Nephron progenitor cell (in vitro differentiated cells): Measurements from ENCODE around the gene DAD1.
A peak's percentile ranks its signal among the peaks of the same experiment; 100 is the strongest.

ENCODE experiments used
- DNase-seq: peaks from one replicate; pipeline ENCODE4 v3.0.0; 2021
- H3K27ac Mint-ChIP-seq: 2 replicates; pipeline ENCODE4 v1.8.0; 2021; ENCODE audit warnings: mild to moderate bottlenecking, moderate library complexity, mixed read lengths
- H3K27me3 Mint-ChIP-seq: 2 replicates; pipeline ENCODE4 v1.8.0; 2021; ENCODE audit warnings: mild to moderate bottlenecking, low read depth, mixed read lengths; ENCODE audit not compliant: poor library complexity
- H3K36me3 Mint-ChIP-seq: 2 replicates; pipeline ENCODE4 v1.8.0; 2021; ENCODE audit warnings: low read depth, mixed read lengths
- H3K4me1 Mint-ChIP-seq: 2 replicates; pipeline ENCODE4 v1.8.0; 2021; ENCODE audit warnings: mixed read lengths
- H3K4me3 Mint-ChIP-seq: 2 replicates; pipeline ENCODE4 v1.8.0; 2021; ENCODE audit warnings: mild to moderate bottlenecking, moderate library complexity, mixed read lengths
- H3K9me3 Mint-ChIP-seq: 2 replicates; pipeline ENCODE4 v1.8.0; 2021; ENCODE audit warnings: mild to moderate bottlenecking, moderate library complexity, mixed read lengths
- TF ChIP-seq, protein P1 (sequence below): fragments of 200-600 bp; sonication (generic); IDR thresholded peaks from 2 replicates; pipeline ENCODE4 v1.5.0; 2021; ENCODE audit warnings: antibody characterized with exemption

DAD1 gene

DNA sequence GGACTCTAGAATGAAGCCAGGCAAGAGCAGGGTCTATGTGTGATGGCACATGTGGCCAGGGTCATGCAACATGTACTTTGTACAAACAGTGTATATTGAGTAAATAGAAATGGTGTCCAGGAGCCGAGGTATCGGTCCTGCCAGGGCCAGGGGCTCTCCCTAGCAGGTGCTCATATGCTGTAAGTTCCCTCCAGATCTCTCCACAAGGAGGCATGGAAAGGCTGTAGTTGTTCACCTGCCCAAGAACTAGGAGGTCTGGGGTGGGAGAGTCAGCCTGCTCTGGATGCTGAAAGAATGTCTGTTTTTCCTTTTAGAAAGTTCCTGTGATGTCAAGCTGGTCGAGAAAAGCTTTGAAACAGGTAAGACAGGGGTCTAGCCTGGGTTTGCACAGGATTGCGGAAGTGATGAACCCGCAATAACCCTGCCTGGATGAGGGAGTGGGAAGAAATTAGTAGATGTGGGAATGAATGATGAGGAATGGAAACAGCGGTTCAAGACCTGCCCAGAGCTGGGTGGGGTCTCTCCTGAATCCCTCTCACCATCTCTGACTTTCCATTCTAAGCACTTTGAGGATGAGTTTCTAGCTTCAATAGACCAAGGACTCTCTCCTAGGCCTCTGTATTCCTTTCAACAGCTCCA is 39.6 kb downstream of the DAD1 start:
- Mint-ChIP-seq H3K4me3 (peak overlapping the region; percentile 5), H3K27ac (peak overlapping the region; percentile 97), H3K27me3 (peaks cover 4% of the 10 kb centered on the region), H3K36me3 (no peaks in the 10 kb centered on the region), H3K4me1 (peaks cover 66% of the 10 kb centered on the region), H3K9me3 (no peaks in the 10 kb centered on the region)
- TF ChIP-seq, protein P1, sequence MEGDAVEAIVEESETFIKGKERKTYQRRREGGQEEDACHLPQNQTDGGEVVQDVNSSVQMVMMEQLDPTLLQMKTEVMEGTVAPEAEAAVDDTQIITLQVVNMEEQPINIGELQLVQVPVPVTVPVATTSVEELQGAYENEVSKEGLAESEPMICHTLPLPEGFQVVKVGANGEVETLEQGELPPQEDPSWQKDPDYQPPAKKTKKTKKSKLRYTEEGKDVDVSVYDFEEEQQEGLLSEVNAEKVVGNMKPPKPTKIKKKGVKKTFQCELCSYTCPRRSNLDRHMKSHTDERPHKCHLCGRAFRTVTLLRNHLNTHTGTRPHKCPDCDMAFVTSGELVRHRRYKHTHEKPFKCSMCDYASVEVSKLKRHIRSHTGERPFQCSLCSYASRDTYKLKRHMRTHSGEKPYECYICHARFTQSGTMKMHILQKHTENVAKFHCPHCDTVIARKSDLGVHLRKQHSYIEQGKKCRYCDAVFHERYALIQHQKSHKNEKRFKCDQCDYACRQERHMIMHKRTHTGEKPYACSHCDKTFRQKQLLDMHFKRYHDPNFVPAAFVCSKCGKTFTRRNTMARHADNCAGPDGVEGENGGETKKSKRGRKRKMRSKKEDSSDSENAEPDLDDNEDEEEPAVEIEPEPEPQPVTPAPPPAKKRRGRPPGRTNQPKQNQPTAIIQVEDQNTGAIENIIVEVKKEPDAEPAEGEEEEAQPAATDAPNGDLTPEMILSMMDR: no peak
- DNase-seq: no peak

DNA sequence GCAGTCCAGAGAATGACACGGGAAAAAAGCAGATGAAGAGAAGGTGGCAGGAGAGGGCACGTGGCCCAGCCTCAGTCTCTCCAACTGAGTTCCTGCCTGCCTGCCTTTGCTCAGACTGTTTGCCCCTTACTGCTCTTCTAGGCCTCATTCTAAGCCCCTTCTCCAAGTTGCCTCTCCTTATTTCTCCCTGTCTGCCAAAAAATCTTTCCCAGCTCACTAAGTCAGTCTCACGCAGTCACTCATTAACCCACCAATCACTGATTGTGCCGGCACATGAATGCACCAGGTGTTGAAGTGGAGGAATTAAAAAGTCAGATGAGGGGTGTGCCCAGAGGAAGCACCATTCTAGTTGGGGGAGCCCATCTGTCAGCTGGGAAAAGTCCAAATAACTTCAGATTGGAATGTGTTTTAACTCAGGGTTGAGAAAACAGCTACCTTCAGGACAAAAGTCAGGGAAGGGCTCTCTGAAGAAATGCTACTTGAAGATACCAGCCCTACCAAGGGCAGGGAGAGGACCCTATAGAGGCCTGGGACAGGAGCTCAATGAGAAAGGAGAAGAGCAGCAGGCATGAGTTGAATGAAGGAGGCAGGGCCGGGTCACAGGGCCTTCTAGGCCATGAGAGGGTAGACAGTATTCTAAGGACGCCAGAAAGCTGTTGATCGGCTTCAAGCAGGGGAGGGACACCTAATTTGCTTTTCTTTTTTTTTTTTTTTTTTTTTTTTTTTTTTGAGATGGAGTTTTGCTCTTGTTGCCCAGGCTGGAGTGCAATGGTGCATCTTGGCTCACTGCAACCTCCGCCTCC is 40.9 kb downstream of the DAD1 start:
- Mint-ChIP-seq H3K4me3 (no peak overlapping the region), H3K4me1 (peaks cover 69% of the 10 kb centered on the region), H3K36me3 (no peaks in the 10 kb centered on the region), H3K27ac (no peak overlapping the region), H3K9me3 (no peaks in the 10 kb centered on the region), H3K27me3 (peaks cover 4% of the 10 kb centered on the region)
- no peak for DNase-seq
- TF ChIP-seq, protein P1: no peak

DNA sequence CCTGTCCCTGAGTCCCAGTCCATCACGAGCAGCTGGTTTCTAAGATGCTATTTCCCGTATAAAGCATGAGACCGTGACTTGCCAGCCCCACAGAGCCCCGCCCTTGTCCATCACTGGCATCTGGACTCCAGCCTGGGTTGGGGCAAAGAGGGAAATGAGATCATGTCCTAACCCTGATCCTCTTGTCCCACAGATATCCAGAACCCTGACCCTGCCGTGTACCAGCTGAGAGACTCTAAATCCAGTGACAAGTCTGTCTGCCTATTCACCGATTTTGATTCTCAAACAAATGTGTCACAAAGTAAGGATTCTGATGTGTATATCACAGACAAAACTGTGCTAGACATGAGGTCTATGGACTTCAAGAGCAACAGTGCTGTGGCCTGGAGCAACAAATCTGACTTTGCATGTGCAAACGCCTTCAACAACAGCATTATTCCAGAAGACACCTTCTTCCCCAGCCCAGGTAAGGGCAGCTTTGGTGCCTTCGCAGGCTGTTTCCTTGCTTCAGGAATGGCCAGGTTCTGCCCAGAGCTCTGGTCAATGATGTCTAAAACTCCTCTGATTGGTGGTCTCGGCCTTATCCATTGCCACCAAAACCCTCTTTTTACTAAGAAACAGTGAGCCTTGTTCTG is 41.6 kb downstream of the DAD1 start:
- DNase-seq: no peak
- H3K27ac Mint-ChIP-seq: no peak overlapping the region
- peaks cover 64% of the 10 kb centered on the region for H3K4me1 Mint-ChIP-seq
- H3K4me3 Mint-ChIP-seq: no peak overlapping the region
- H3K27me3 Mint-ChIP-seq: peaks cover 4% of the 10 kb centered on the region
- no peaks in the 10 kb centered on the region for H3K36me3 Mint-ChIP-seq
- H3K9me3 Mint-ChIP-seq: no peaks in the 10 kb centered on the region
- TF ChIP-seq, protein P1: no peak

DNA sequence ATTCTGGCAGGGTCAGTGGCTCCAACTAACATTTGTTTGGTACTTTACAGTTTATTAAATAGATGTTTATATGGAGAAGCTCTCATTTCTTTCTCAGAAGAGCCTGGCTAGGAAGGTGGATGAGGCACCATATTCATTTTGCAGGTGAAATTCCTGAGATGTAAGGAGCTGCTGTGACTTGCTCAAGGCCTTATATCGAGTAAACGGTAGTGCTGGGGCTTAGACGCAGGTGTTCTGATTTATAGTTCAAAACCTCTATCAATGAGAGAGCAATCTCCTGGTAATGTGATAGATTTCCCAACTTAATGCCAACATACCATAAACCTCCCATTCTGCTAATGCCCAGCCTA is 42.3 kb downstream of the DAD1 start:
- peaks cover 62% of the 10 kb centered on the region for H3K4me1 Mint-ChIP-seq
- TF ChIP-seq, protein P1: no peak
- peaks cover 4% of the 10 kb centered on the region for H3K27me3 Mint-ChIP-seq
- no peak overlapping the region for H3K4me3 Mint-ChIP-seq
- no peaks in the 10 kb centered on the region for H3K9me3 Mint-ChIP-seq
- H3K36me3 Mint-ChIP-seq: no peaks in the 10 kb centered on the region
- no peak for DNase-seq
- H3K27ac Mint-ChIP-seq: no peak overlapping the region

DNA sequence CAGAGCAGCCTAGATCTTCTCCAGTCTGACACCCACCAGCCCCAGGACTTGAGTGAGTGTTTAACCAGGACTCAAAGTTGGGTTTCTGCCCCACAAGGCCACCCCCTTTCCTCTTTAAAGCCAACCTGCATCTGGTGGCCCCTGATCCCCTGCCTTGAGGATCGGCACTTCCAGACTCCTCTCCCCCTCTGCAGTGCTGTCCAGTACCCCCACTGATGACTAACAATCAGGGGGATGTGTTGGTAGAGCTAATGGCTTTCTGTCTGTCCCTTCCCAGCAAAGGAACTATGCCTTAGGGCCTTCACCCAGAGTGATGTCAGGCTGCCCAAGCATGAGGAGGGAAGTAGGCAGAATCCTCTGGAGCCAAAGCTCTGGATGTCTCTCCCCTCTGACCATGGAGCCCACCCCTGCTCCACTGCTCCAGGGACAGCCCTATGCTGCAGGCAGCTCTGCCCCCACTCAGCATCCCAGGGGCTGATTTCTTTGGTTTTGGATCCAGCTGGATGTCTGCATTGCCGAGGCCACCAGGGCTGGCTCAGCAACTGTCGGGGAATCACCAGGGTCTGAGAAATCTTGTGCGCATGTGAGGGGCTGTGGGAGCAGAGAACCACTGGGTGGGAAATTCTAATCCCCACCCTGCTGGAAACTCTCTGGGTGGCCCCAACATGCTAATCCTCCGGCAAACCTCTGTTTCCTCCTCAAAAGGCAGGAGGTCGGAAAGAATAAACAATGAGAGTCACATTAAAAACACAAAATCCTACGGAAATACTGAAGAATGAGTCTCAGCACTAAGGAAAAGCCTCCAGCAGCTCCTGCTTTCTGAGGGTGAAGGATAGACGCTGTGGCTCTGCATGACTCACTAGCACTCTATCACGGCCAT is 42.9 kb downstream of the DAD1 start:
- no peaks in the 10 kb centered on the region for H3K9me3 Mint-ChIP-seq
- H3K4me3 Mint-ChIP-seq: no peak overlapping the region
- TF ChIP-seq, protein P1: no peak
- peak overlapping the region; percentile 47 for H3K27ac Mint-ChIP-seq
- no peaks in the 10 kb centered on the region for H3K36me3 Mint-ChIP-seq
- no peak for DNase-seq
- peaks cover 4% of the 10 kb centered on the region for H3K27me3 Mint-ChIP-seq
- H3K4me1 Mint-ChIP-seq: peaks cover 58% of the 10 kb centered on the region
